IPS-18c (cell line): ENCODE results near the gene CDC14B.
"Not testable (repeated sequence)": the region's sequence is repeated elsewhere in the genome, so short reads cannot be mapped to it uniquely, and the experiment has no call there.

Source experiments
- H3K4me3 ChIP-seq: 2 replicates; pipeline ENCODE4 v1.7.0; 2013; ENCODE audit warnings: low read depth, mild to moderate bottlenecking, low read length, moderate library complexity; ENCODE audit not compliant: insufficient read depth
- H3K9me3 ChIP-seq: one replicate; pipeline ENCODE4 v1.6.1; 2013; ENCODE audit warnings: mild to moderate bottlenecking, low read length, moderate library complexity; ENCODE audit not compliant: control insufficient read depth, insufficient read depth

CDC14B gene

GRCh38 chr9:96565671-96566497 lies 53.8 kb downstream of the CDC14B start:
- H3K4me3 ChIP-seq, result peak overlapping the region; percentile 78

GRCh38 chr9:96564217-96564616 lies 55.4 kb downstream of the CDC14B start:
- Histone ChIP-seq H3K4me3 (no peak overlapping the region), H3K9me3 (no peaks in the 10 kb centered on the region)

More at GRCh38 chr9:96565671-96566497, 53.8 kb downstream of the CDC14B start:
- H3K9me3 ChIP-seq, result no peaks in the 10 kb centered on the region

GRCh38 chr9:96559339-96559943 lies 60.2 kb downstream of the CDC14B start:
- Histone ChIP-seq H3K4me3 (no peak overlapping the region), H3K9me3 (no peaks in the 10 kb centered on the region)

- Histone ChIP-seq H3K9me3 (no peaks in the 10 kb centered on the region), H3K4me3 (no peak overlapping the region)
These were observed 61.7 kb downstream of the CDC14B start for GRCh38 chr9:96557921-96558320.

- H3K4me3 ChIP-seq, result no peak overlapping the region
- H3K9me3 ChIP-seq, result no peaks in the 10 kb centered on the region
These were observed 62.8 kb downstream of the CDC14B start for GRCh38 chr9:96556701-96557461.

- Histone ChIP-seq H3K4me3 (no peak overlapping the region), H3K9me3 (no peaks in the 10 kb centered on the region)
These were observed 63.9 kb downstream of the CDC14B start for GRCh38 chr9:96555567-96556386.

GRCh38 chr9:96554801-96555566 lies 64.7 kb downstream of the CDC14B start:
- H3K4me3 ChIP-seq, result no peak overlapping the region

GRCh38 chr9:96554326-96554725 lies 65.3 kb downstream of the CDC14B start:
- Histone ChIP-seq H3K4me3 (no peak overlapping the region), H3K9me3 (no peaks in the 10 kb centered on the region)

More at GRCh38 chr9:96554801-96555566, 64.7 kb downstream of the CDC14B start:
- H3K9me3 ChIP-seq, result no peaks in the 10 kb centered on the region

GRCh38 chr9:96553070-96553469 lies 66.6 kb downstream of the CDC14B start:
- H3K4me3 ChIP-seq, result no peak overlapping the region
- no peaks in the 10 kb centered on the region for H3K9me3 ChIP-seq

- Histone ChIP-seq H3K4me3 (no peak overlapping the region), H3K9me3 (no peaks in the 10 kb centered on the region)
These were observed 68.2 kb downstream of the CDC14B start for GRCh38 chr9:96551403-96551802.

GRCh38 chr9:96550659-96551058 lies 69.0 kb downstream of the CDC14B start:
- H3K4me3 ChIP-seq, result no peak overlapping the region
- H3K9me3 ChIP-seq, result no peaks in the 10 kb centered on the region

GRCh38 chr9:96543131-96543530 lies 76.5 kb downstream of the CDC14B start:
- H3K9me3 ChIP-seq, H3K4me3 ChIP-seq: not testable (repeated sequence)

GRCh38 chr9:96540106-96540505 lies 79.5 kb downstream of the CDC14B start:
- Histone ChIP-seq H3K9me3 (no peaks in the 10 kb centered on the region), H3K4me3 (no peak overlapping the region)

- Histone ChIP-seq H3K4me3 (no peak overlapping the region), H3K9me3 (no peaks in the 10 kb centered on the region)
These were observed 87.5 kb downstream of the CDC14B start for GRCh38 chr9:96532173-96532572.

- peaks cover 2% of the 10 kb centered on the region for H3K9me3 ChIP-seq
These were observed 94.9 kb downstream of the CDC14B start for GRCh38 chr9:96524764-96525163.

GRCh38 chr9:96524045-96524444 lies 95.6 kb downstream of the CDC14B start:
- Histone ChIP-seq H3K4me3 (no peak overlapping the region), H3K9me3 (peaks cover 2% of the 10 kb centered on the region)

More at GRCh38 chr9:96524764-96525163, 94.9 kb downstream of the CDC14B start:
- H3K4me3 ChIP-seq, result no peak overlapping the region
